ENCODE data around the gene PIK3CB. TPM values are rescaled to one million over a fixed set of nuclear protein-coding genes. Genes with fewer than 3 reads are reported as not detected.

Gene PIK3CB
- total and polyA plus RNA-seq, 2 of the 8 experiments (the other 6 are each of a cell fraction or from before 2014, with no cell fraction given) = 8.3 to 35.2 TPM

GRCh38 chr3:138834596-138835396, at the start of gene PIK3CB (continued):
- no peak for TF ChIP-seq SAP30 (IDR thresholded peaks at IDR 0.05; ENCODE audit: insufficient read depth, insufficient replicate concordance, low read length)
- no peak for TF ChIP-seq HDAC6 (IDR thresholded peaks at IDR 0.05; ENCODE audit: low read depth, low read length)
